ENCODE results near the gene DCLK1.

DNA sequence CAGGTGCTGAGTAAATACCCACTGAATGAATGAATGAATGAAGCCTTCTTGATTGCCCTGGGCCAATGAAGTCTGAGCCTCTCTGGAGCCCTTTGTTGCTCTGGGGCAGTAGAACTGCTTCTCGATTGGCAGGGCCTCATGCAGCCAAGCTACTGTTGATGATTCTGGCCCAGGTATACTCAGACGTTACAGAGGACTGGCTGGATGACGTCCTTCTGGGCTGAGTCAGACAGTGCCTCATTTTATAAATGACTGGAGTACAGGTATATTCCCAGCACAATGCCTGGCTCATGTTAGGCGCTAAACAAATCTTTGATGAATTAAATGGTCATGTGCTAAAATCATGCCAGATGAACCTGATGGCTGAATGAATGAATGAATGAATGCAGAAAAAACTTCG is 410.9 kb downstream of the DCLK1 start:
- TF ChIP-seq POLR2A (IDR thresholded peaks at IDR 0.05; ENCODE audit: low read length): no peak
- no peak for TF ChIP-seq GATA1 (IDR thresholded peaks at IDR 0.05; ENCODE audit: low read depth, low read length)

All from erythroblast (primary cell).